IMR-90 (cell line): ENCODE data around the gene GPRC5D. TPM values are rescaled to one million over a fixed set of nuclear protein-coding genes. Genes with fewer than 3 reads are reported as not detected.

Source experiments
- ATAC-seq: fragments of 200-7000 bp; cut with Tn5 transposase; 2 replicates; pipeline ENCODE4 v1.9.1; 2020; ENCODE audit warnings: low read depth, mild to moderate bottlenecking, moderate library complexity
- BruUV-seq: library from RNA; stranded (reverse); fragments of 400-500 nt; replicated peaks from 2 replicates; lab custom pipeline; 2021; lab: Mats Ljungman, UMichigan
- CTCF ChIA-PET: fragments of 300-600 bp; formaldehyde crosslinking; extraction: SDS; loops from one replicate; lab custom pipeline; 2021; ENCODE audit warnings: antibody characterized with exemption; lab: Yijun Ruan, JAX
- POLR2A ChIA-PET: fragments of 300-600 bp; sonication (Branson Sonifier 250); formaldehyde crosslinking; loops from one replicate; lab custom pipeline; 2022; ENCODE audit warnings: antibody characterized with exemption; ENCODE audit not compliant: unreplicated experiment; lab: Charles Lee
- DNase-seq: peaks from one replicate; pipeline ENCODE4 v3.0.0; 2013
- H2AFZ ChIP-seq: replicated peaks from 2 replicates; pipeline ENCODE3; 2013; ENCODE audit warnings: low read length, mild to moderate bottlenecking; ENCODE audit not compliant: poor library complexity
- H2AK5ac ChIP-seq: 2 replicates; pipeline ENCODE4 v1.6.1; 2013; ENCODE audit warnings: low read depth, low read length, inconsistent platforms
- H2AK9ac ChIP-seq: replicated peaks from 2 replicates; pipeline ENCODE3; 2013; ENCODE audit warnings: mild to moderate bottlenecking, low read depth, low read length, moderate library complexity; ENCODE audit not compliant: poor library complexity
- H2BK120ac ChIP-seq: 2 replicates; pipeline ENCODE4 v1.6.1; 2013; ENCODE audit warnings: low read depth, low read length, inconsistent platforms
- H2BK15ac ChIP-seq: 3 replicates; pipeline ENCODE4 v1.6.1; 2013; ENCODE audit warnings: low read depth, low read length, inconsistent platforms
- H2BK20ac ChIP-seq: 2 replicates; pipeline ENCODE4 v1.6.1; 2013; ENCODE audit warnings: low read depth, mild to moderate bottlenecking, inconsistent platforms, low read length, moderate library complexity
- H2BK5ac ChIP-seq: 2 replicates; pipeline ENCODE4 v1.6.1; 2013; ENCODE audit warnings: mild to moderate bottlenecking, low read depth, low read length, inconsistent platforms; ENCODE audit not compliant: poor library complexity, severe bottlenecking
- H3K14ac ChIP-seq: replicated peaks from 2 replicates; pipeline ENCODE4 v1.6.1; 2013; ENCODE audit warnings: low read depth, low read length, inconsistent platforms
- H3K18ac ChIP-seq: 2 replicates; pipeline ENCODE4 v1.6.1; 2013; ENCODE audit warnings: low read depth, low read length, control low read depth
- H3K23ac ChIP-seq: 2 replicates; pipeline ENCODE4 v1.6.1; 2013; ENCODE audit warnings: low read depth, low read length, inconsistent platforms
- H3K27ac ChIP-seq: 2 replicates; pipeline ENCODE4 v1.5.1; 2013; ENCODE audit warnings: mild to moderate bottlenecking, control low read depth, low read length; ENCODE audit not compliant: insufficient read depth
- H3K27me3 ChIP-seq: 2 replicates; pipeline ENCODE4 v1.6.1; 2013; ENCODE audit warnings: low read length; ENCODE audit not compliant: control insufficient read depth, insufficient read depth
- H3K36me3 ChIP-seq: 2 replicates; pipeline ENCODE4 v1.6.1; 2013; ENCODE audit warnings: low read length, mixed read lengths; ENCODE audit not compliant: control insufficient read depth, insufficient read depth
- H3K4ac ChIP-seq: 2 replicates; pipeline ENCODE4 v1.6.1; 2013; ENCODE audit warnings: low read depth, low read length, inconsistent platforms
- H3K4me1 ChIP-seq: 2 replicates; pipeline ENCODE4 v1.6.1; 2013; ENCODE audit warnings: low read length, mixed read lengths; ENCODE audit not compliant: control insufficient read depth, insufficient read depth
- H3K4me2 ChIP-seq: 2 replicates; pipeline ENCODE4 v1.6.1; 2013; ENCODE audit warnings: low read depth, mild to moderate bottlenecking, control low read depth, low read length, moderate library complexity
- H3K4me3 ChIP-seq: 2 replicates; pipeline ENCODE4 v1.5.1; 2013; ENCODE audit warnings: low read depth, mild to moderate bottlenecking, control low read depth, low read length, moderate library complexity; ENCODE audit not compliant: insufficient read depth
- H3K56ac ChIP-seq: 2 replicates; pipeline ENCODE4 v1.6.1; 2013; ENCODE audit warnings: low read length, inconsistent platforms; ENCODE audit not compliant: insufficient read depth; ENCODE audit errors: extremely low read depth
- H3K79me1 ChIP-seq, 2 experiments: 2 replicates each; pipeline ENCODE4 v1.6.1; 2013; ENCODE audit warnings: low read length in 2 of 2, inconsistent platforms in 1 of 2, low read depth in 1 of 2
- H3K9ac ChIP-seq: 2 replicates; pipeline ENCODE4 v1.6.1; 2013; ENCODE audit warnings: low read depth, low read length, control low read depth
- H3K9me1 ChIP-seq: 2 replicates; pipeline ENCODE4 v1.6.1; 2013; ENCODE audit warnings: low read length, inconsistent platforms; ENCODE audit not compliant: insufficient read depth
- H3K9me3 ChIP-seq: 2 replicates; pipeline ENCODE4 v1.6.1; 2013; ENCODE audit warnings: low read length; ENCODE audit not compliant: control insufficient read depth, insufficient read depth
- H4K20me1 ChIP-seq: 2 replicates; pipeline ENCODE4 v1.6.1; 2013; ENCODE audit warnings: low read length, inconsistent platforms; ENCODE audit not compliant: insufficient read depth
- H4K5ac ChIP-seq: 2 replicates; pipeline ENCODE4 v1.6.1; 2013; ENCODE audit warnings: mild to moderate bottlenecking, low read depth, low read length, control low read depth
- H4K8ac ChIP-seq, 2 experiments: 2 replicates each; pipeline ENCODE4 v1.6.1; 2013; ENCODE audit warnings: low read depth in 2 of 2, low read length in 2 of 2, control low read depth in 1 of 2, inconsistent platforms in 1 of 2
- H4K91ac ChIP-seq: 2 replicates; pipeline ENCODE4 v1.6.1; 2013; ENCODE audit warnings: low read depth, low read length, inconsistent platforms; ENCODE audit not compliant: insufficient read depth
- BHLHE40 ChIP-seq: fragments of 150-350 bp; IDR thresholded peaks from 2 replicates; pipeline ENCODE4 v1.6.1; 2016; ENCODE audit warnings: mild to moderate bottlenecking, low read depth, low read length
- CEBPB ChIP-seq: IDR thresholded peaks from 2 replicates; pipeline ENCODE4 v1.6.1; 2012; ENCODE audit warnings: low read depth, low read length, improper control_type of control experiment
- CHD1 ChIP-seq: IDR thresholded peaks from 2 replicates; pipeline ENCODE4 v1.6.1; 2012; ENCODE audit warnings: low read depth, low read length, improper control_type of control experiment
- CTCF ChIP-seq: conservative IDR thresholded peaks from 2 replicates; pipeline ENCODE4 v1.5.1; 2012; ENCODE audit warnings: mild to moderate bottlenecking, low read depth, low read length, improper control_type of control experiment
- ELK1 ChIP-seq: fragments of 150-350 bp; IDR thresholded peaks from 2 replicates; pipeline ENCODE4 v1.6.1; 2016; ENCODE audit warnings: low read depth, mild to moderate bottlenecking, low read length, moderate library complexity, borderline replicate concordance
- FOS ChIP-seq: fragments of 150-350 bp; IDR thresholded peaks from 2 replicates; pipeline ENCODE4 v1.6.1; 2016; ENCODE audit warnings: low read depth, low read length
- MAFK ChIP-seq: IDR thresholded peaks from 2 replicates; pipeline ENCODE4 v1.6.1; 2012; ENCODE audit warnings: low read depth, low read length, improper control_type of control experiment
- MAZ ChIP-seq: IDR thresholded peaks from 2 replicates; pipeline ENCODE4 v1.6.1; 2012; ENCODE audit warnings: low read depth, mild to moderate bottlenecking, low read length, improper control_type of control experiment, moderate library complexity, borderline replicate concordance
- NFE2L2 ChIP-seq: fragments of 150-350 bp; IDR thresholded peaks from 2 replicates; pipeline ENCODE4 v1.6.1; 2016; ENCODE audit warnings: low read depth, mild to moderate bottlenecking, low read length
- POLR2A ChIP-seq: IDR thresholded peaks from 2 replicates; pipeline ENCODE4 v1.6.1; 2012; ENCODE audit warnings: mild to moderate bottlenecking, low read depth, low read length
- RAD21 ChIP-seq: IDR thresholded peaks from 2 replicates; pipeline ENCODE4 v1.6.1; 2012; ENCODE audit warnings: low read length, improper control_type of control experiment
- RCOR1 ChIP-seq: IDR thresholded peaks from 2 replicates; pipeline ENCODE4 v1.6.1; 2012; ENCODE audit warnings: mild to moderate bottlenecking, low read length, improper control_type of control experiment; ENCODE audit not compliant: insufficient replicate concordance
- RFX5 ChIP-seq: IDR thresholded peaks from 2 replicates; pipeline ENCODE4 v1.8.0; 2012; ENCODE audit warnings: low read depth, mild to moderate bottlenecking, low read length, moderate library complexity
- USF2 ChIP-seq: fragments of 150-350 bp; IDR thresholded peaks from 2 replicates; pipeline ENCODE4 v1.6.1; 2017; ENCODE audit warnings: mild to moderate bottlenecking, antibody characterized with exemption, low read length, low read depth
- WGBS, 2 experiments: methylation state at CpG; one replicate each; pipeline versions ENCODE4 v1.1.5 to v1.1.7; 2013; ENCODE audit warnings: missing lambda C conversion rate in 2 of 2; ENCODE audit not compliant: insufficient read length in 1 of 2; ENCODE audit errors: extremely low coverage in 2 of 2; 5-methylcytosine and 5-hydroxymethylcytosine counted together
- dilution Hi-C: fragments of 300-500 bp; cut with HindIII; formaldehyde crosslinking; loops from one replicate; pipeline ENCODE4 v1.14.3; 2018; ENCODE audit warnings: low sequenced_read_pairs; ENCODE audit not compliant: unreplicated experiment
- in situ Hi-C: fragments of 300-500 bp; cut with MboI; formaldehyde crosslinking; loops from 3 replicates; pipeline ENCODE4 v1.14.3; 2019; ENCODE audit warnings: low sequenced_read_pairs, inconsistent platforms, mixed read lengths
- intact Hi-C: fragments of 100-400 bp; cut with micrococcal nuclease; formaldehyde crosslinking; loops from 2 replicates; pipeline ENCODE4 v1.10.0; 2022
- polyA plus RNA-seq, 3 experiments: library from polyadenylated mRNA; depleted of rRNA; stranded (reverse); fragments of >200 nt; gene quantifications; 2 replicates each; pipeline ENCODE4 v1.2.3, GENCODE V29; 2012; ENCODE audit warnings: low replicate concordance in 1 of 3
- total RNA-seq: library from RNA; depleted of rRNA; stranded (reverse); fragments of >200 nt; gene quantifications from 2 replicates; pipeline ENCODE4 v1.2.3, GENCODE V29; 2012

The GPRC5D gene
- total and polyA plus RNA-seq, 2 of the 4 experiments (the other 2 are of a cell fraction), result not detected

GRCh38 chr12:12917517-12917916 lies 34.5 kb downstream of the GPRC5D start:
- H2AK5ac ChIP-seq, result peak overlapping the region; percentile 86; the same call in 1 of the 2 replicates
- dilution Hi-C loops, result no loop called here
- in situ Hi-C loops, result loop anchor here (5.0 to 25.0 kb wide), 4 partner anchors 65 to 620 kb away; no protein-coding TSS in a partner anchor

More at GRCh38 chr12:12917517-12917916, 34.5 kb downstream of the GPRC5D start:
- H3K36me3 ChIP-seq, result peaks cover 29% of the 10 kb centered on the region
- peak overlapping the region; percentile 11; the same call in 1 of the 3 replicates for H2BK15ac ChIP-seq
- H4K20me1 ChIP-seq, result peaks cover 7% of the 10 kb centered on the region
- no peak; the same call in 1 of the 2 replicates for ATAC-seq
- H4K91ac ChIP-seq, result 0 out of 2 replicates have a peak overlapping the region, but pooled peaks have one; percentile 38
- H3K9me1 ChIP-seq, result peaks cover 8% of the 10 kb centered on the region
- H2BK20ac ChIP-seq, result peak overlapping the region; percentile 77; the same call in 1 of the 2 replicates
- no peak overlapping the region for H3K9ac ChIP-seq
- H4K5ac ChIP-seq, result no peak overlapping the region
- H3K79me1 ChIP-seq, result peaks cover 15 to 45% of the 10 kb centered on the region in 2 experiments
- H3K56ac ChIP-seq, result no peak overlapping the region
- CTCF ChIA-PET, result interaction anchor here (1.2 kb wide), 1 partner anchor 107 kb away, joined by 3 read pairs; no protein-coding TSS in a partner anchor
- peak overlapping the region; percentile 66 for H2AFZ ChIP-seq
- peaks cover 10% of the 10 kb centered on the region for H3K4me1 ChIP-seq
- H3K27me3 ChIP-seq, result no peaks in the 10 kb centered on the region
- H2AK9ac ChIP-seq, result peak overlapping the region; percentile 87
- POLR2A ChIA-PET, result no interaction called here
- peak overlapping the region; percentile 77 for H3K14ac ChIP-seq
- peak overlapping the region; percentile 64; the same call in 1 of the 2 replicates for H3K23ac ChIP-seq
- H3K27ac ChIP-seq, result 0 out of 2 replicates have a peak overlapping the region, but pooled peaks have one; percentile 1
- no peak overlapping the region for H2BK5ac ChIP-seq
- H3K4ac ChIP-seq, result peak overlapping the region; percentile 64
- no peak for DNase-seq
- no CpG with 5 or more reads among the region's 2 CpGs for WGBS, 2 experiments
- BruUV-seq, result no TSS peak
- TF ChIP-seq USF2 (no peak), RFX5 (no peak), CEBPB (no peak), NFE2L2 (no peak), RAD21 (no peak), MAZ (no peak), BHLHE40 (no peak), CTCF (no peak), POLR2A (no peak), CHD1 (no peak), MAFK (no peak), RCOR1 (no peak), FOS (no peak), ELK1 (no peak)
- peak overlapping the region; percentile 57; the same call in 1 of the 2 replicates for H2BK120ac ChIP-seq
- intact Hi-C loops, result loop anchor here (1.0 to 5.0 kb wide), 2 partner anchors 130 to 295 kb away; partner anchors contain the start of gene APOLD1
- H3K9me3 ChIP-seq, result no peaks in the 10 kb centered on the region
- H4K8ac ChIP-seq, result peak overlapping the region in 1 of 2 experiments; percentile 36; a peak in 2 of 4 replicates
- H3K18ac ChIP-seq, result no peak overlapping the region
- no peak overlapping the region for H3K4me2 ChIP-seq
- no peak overlapping the region for H3K4me3 ChIP-seq
